ENCODE results near the gene SEMA6A.

Gene SEMA6A

DNA sequence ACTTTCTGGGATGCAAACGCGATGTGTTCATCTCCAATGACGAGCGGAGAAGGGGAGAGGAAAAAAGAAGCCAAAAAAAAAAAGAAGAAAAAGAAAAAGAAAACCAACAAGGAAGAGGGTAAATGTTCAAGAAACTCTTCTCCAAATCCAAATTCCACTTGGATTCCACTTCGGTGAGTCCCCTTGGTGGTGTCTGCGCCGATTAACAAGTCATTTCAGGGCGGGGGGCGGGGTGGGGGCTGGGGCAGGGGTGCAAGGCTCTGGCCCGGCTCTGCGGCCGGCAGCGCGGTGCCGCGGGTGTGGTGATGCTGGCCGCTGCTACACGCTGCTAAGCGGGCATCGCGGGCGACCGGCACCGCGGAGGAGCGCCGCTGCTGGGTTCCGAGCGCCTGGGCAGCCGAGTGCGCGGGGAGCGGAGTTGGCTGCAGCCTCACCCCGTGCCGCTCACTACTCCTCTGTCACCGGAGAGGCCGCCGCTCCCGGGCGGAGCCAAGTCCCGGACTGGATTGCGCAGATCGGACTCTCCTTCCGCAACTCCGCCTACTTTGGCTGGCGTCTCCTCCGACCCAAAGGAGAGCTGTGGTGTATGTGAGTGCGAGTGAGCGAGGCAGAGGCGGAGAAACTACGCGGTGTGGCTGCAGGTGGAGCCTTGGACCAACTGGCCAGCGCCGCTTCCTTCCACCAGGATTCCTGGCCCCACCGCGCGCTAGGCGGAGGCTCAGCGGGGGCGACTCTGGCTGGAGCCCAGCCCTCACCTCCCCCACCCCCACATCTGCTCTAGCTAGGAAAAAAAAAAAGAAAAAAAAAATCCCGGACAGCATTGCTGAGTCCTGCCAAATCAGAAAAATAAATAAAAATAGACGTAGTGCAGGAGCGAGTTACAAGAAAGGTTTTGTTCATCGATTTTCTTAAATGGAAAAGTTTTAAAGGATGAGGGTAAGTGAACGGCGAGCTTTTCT lies at the start of gene SEMA6A:
SEMA6A (minus strand) TSS at position 457 of the 959 bp plus-strand sequence. CDS start 69,879 bp downstream, outside the sequence.
- in situ Hi-C loops (cut with MboI; ENCODE audit: low pct_unique_long_range_greater_than_20kb, low sequenced_read_pairs): no loop called here
- peak; percentile 84 for DNase-seq

DNA sequence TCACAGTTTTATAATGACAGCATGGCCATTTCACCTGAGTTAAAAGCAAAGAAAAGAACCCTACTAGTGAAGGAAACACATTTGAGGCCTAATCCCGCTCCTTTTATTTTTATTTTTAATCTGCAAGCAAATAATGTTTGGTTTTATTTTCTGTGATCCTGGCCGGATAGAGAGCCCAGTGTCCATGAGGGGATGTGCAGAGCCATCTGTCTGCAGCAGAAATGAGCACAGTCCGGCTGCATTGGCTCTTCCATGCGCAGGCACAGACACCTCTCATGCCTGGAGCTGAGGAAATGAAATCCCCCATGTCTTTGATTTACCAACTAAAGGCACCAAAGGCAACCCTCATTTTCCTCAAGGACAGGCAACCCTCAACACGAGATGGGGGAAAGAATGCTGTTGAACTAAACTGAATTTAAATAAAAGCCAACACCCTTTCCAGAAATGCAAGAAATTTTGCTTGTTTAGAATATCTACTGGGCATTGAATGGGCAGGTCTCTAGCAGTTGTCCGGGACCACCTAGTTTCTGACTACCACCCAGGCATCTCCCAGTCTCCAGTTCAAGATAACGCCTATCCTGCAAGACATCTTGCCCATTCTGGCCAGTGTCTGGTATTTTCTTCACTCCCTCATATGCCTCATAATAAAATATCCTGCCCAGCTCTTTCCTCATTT lies 47.9 kb upstream of the SEMA6A start:
- in situ Hi-C loops (cut with MboI; ENCODE audit: low pct_unique_long_range_greater_than_20kb, low sequenced_read_pairs): no loop called here
- DNase-seq: no peak

GRCh38 chr5:116621599-116621998 lies 47.0 kb upstream of the SEMA6A start:
- in situ Hi-C loops (cut with MboI; ENCODE audit: low pct_unique_long_range_greater_than_20kb, low sequenced_read_pairs): no loop called here
- DNase-seq: no peak

GRCh38 chr5:116616876-116617275 lies 42.3 kb upstream of the SEMA6A start:
- in situ Hi-C loops (cut with MboI; ENCODE audit: low pct_unique_long_range_greater_than_20kb, low sequenced_read_pairs): no loop called here
- no peak for DNase-seq

DNA sequence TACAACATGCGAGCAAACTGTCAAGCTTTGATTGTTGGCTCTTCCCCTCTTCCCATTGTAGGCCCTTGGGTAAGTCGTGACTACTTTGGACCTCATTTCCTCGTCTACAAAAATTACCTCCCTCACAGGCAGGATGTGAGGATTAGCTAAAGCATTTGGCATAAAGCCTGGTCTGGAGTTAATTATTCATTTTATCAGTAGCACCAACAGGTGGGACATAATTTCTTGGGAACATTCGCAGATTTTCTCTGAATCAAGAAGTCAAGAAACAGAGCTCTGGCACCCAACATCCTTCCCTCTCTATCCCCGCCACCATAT lies 39.9 kb upstream of the SEMA6A start:
- DNase-seq: no peak

GRCh38 chr5:116613445-116613844 lies 38.8 kb upstream of the SEMA6A start:
- in situ Hi-C loops (cut with MboI; ENCODE audit: low pct_unique_long_range_greater_than_20kb, low sequenced_read_pairs): no loop called here
- no peak for DNase-seq

More for the DNA sequence above, 39.9 kb upstream of the SEMA6A start:
- in situ Hi-C loops (cut with MboI; ENCODE audit: low pct_unique_long_range_greater_than_20kb, low sequenced_read_pairs): no loop called here

DNA sequence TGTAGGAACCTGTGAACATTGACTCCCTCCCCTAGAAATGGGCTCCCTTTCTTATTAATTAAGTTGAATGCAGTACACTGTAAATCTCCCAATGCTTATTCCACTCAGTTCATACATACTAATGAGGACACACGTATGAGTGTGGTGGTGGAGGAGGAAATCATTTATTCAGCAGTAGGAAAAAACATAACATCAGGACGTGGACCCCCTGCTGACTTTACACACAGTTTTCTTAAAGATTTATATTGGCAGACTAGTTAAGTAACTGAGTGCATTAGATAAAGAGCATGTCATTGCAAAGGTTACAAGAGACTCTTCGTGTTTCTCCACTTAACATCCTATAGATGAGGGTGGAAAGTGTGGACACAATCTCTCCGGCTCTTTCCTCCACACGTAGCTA lies 37.8 kb upstream of the SEMA6A start:
- in situ Hi-C loops (cut with MboI; ENCODE audit: low pct_unique_long_range_greater_than_20kb, low sequenced_read_pairs): no loop called here
- DNase-seq: no peak

GRCh38 chr5:116605310-116606070 lies 30.9 kb upstream of the SEMA6A start:
- DNase-seq: no peak
- in situ Hi-C loops (cut with MboI; ENCODE audit: low pct_unique_long_range_greater_than_20kb, low sequenced_read_pairs): no loop called here

DNA sequence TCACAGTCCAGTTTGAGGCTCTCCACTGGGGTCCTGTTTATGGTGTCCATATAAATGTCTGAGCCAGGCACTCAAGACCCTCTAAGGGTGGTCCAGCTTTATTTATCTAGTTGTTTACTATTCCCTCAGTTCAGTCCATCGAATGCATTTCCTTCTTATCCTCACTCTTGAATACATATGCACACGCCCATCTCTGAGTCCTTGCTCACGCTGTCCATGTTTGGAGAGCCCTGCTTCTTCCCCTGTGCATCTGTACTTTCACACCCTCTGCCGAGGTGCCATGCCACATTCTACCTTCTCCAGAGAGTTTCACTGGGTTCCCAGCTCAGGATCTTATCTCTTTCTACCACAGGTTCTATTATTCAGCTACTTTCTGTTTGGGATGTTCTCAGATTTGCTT lies 30.2 kb upstream of the SEMA6A start:
- DNase-seq: no peak

DNA sequence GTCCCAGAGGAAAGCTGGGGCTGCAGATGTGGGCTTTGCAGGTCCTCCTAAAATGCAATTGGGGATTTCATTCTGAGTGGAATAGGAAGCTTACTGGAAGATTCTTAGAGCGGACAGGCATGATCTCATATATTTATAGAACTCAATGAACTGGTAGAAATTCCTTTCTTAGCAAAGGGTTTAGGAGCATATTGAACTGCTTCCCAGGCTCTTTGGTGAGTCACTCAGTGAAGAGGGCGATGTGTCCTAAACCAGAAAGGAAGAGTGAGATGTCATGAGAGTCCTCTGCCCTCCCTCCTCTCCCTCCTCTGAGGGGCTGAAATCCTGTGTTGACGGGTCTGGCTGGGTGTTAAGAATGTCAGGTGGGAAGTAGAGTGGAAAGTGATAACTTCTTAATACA lies 26.3 kb upstream of the SEMA6A start:
- in situ Hi-C loops (cut with MboI; ENCODE audit: low pct_unique_long_range_greater_than_20kb, low sequenced_read_pairs): no loop called here
- no peak for DNase-seq

More for the DNA sequence above, 30.2 kb upstream of the SEMA6A start:
- in situ Hi-C loops (cut with MboI; ENCODE audit: low pct_unique_long_range_greater_than_20kb, low sequenced_read_pairs): no loop called here

DNA sequence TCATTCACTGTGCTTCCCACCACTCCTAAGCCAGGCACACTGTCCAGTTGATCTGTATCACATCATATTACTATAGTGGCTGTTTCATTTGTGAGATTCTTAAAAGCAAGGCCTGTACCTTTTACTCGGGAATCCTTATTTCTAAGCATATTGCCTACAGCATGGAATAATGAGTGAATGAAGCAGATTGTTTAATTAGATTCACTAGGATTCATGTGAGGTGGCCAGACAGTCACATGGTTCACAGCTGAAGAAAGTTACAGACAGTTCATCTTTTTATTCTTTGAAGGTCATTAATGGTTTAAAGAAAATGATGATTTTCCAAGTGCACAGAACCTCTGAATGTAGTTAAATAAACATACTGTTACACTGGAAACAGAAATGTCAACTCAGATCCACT lies 24.3 kb upstream of the SEMA6A start:
- no peak for DNase-seq
- in situ Hi-C loops (cut with MboI; ENCODE audit: low pct_unique_long_range_greater_than_20kb, low sequenced_read_pairs): no loop called here

DNA sequence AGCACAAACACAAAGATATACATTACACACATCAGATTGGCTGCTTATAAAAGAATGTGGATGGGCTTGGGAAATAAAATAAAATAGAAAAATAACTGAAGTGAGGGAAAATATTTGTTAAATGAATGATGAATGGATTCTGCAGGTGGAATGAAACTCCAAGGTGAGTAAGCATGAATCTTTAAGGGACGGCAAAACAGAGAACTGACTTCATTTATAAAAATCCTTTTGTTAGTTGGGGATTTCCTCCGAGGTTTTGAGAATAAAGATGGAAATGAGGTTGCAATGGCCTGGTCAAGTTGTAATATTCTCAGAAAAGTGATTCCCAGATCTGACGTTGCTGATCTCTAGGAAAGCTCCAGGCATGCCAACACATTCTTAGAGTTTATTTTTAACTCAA lies 20.9 kb upstream of the SEMA6A start:
- DNase-seq: no peak
- in situ Hi-C loops (cut with MboI; ENCODE audit: low pct_unique_long_range_greater_than_20kb, low sequenced_read_pairs): no loop called here

DNA sequence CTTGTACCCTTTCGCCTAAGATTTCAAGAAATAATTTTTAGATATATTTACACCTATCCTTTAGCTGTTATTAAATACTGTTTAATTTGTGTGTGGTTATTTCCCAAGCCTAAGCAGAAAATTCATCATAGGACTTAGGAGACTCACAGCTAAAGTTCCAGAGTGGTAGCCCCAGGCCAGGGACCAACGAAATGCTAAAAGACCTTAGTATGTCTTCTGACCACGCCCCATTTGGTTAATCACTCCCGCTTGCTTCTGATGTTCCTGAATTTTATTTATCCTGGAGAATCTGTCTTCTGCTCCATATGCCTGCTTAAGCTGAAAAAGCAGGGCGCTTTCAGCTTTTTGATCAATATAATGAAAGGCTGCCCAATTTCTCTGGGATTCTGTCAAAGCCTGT lies 18.7 kb upstream of the SEMA6A start:
- in situ Hi-C loops (cut with MboI; ENCODE audit: low pct_unique_long_range_greater_than_20kb, low sequenced_read_pairs): no loop called here
- DNase-seq: no peak

GRCh38 chr5:116585227-116585626 lies 10.6 kb upstream of the SEMA6A start:
- no peak for DNase-seq
- in situ Hi-C loops (cut with MboI; ENCODE audit: low pct_unique_long_range_greater_than_20kb, low sequenced_read_pairs): no loop called here

- DNase-seq: no peak
- in situ Hi-C loops (cut with MboI; ENCODE audit: low pct_unique_long_range_greater_than_20kb, low sequenced_read_pairs): no loop called here
Measured at GRCh38 chr5:116583862-116584222, 9.2 kb upstream of the SEMA6A start.

GRCh38 chr5:116583085-116583861 lies 8.7 kb upstream of the SEMA6A start:
- in situ Hi-C loops (cut with MboI; ENCODE audit: low pct_unique_long_range_greater_than_20kb, low sequenced_read_pairs): no loop called here
- no peak for DNase-seq

GRCh38 chr5:116581910-116582309 lies 7.3 kb upstream of the SEMA6A start:
- in situ Hi-C loops (cut with MboI; ENCODE audit: low pct_unique_long_range_greater_than_20kb, low sequenced_read_pairs): no loop called here
- no peak for DNase-seq

DNA sequence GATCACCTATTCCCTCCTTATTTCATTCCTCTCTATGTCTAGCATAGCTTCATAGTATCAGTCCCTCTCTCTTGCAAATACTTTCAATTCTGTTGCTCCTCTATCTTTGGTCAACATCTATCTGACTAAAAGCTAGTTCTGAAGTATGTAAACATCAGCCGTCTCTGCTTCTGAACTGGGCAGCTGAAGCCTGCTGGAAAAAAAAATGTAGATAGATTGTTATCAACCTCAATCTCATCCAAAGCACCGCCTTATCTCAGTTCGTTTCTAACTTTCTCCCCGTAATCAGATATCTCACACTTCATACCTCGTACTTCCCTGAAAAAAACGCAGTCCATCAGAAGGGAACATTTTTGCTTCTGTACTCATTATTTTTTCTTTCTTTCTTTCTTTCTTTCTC lies 4.5 kb upstream of the SEMA6A start:
- in situ Hi-C loops (cut with MboI; ENCODE audit: low pct_unique_long_range_greater_than_20kb, low sequenced_read_pairs): no loop called here
- DNase-seq: no peak

GRCh38 chr5:116578676-116579075 lies 4.1 kb upstream of the SEMA6A start:
- in situ Hi-C loops (cut with MboI; ENCODE audit: low pct_unique_long_range_greater_than_20kb, low sequenced_read_pairs): no loop called here
- no peak for DNase-seq

All from KBM-7 (cell line).